Parathyroid adenoma (tissue), 2 donors: Measurements from ENCODE around the gene CTSA.

Experiments
- H2AFZ ChIP-seq: fragments of 300-600 bp; sonication (generic); one replicate; pipeline ENCODE4 v1.7.0; 2017; ENCODE audit warnings: antibody characterized with exemption, mild to moderate bottlenecking
- H3K27ac ChIP-seq: fragments of 300-600 bp; sonication (generic); one replicate; pipeline ENCODE4 v1.7.0; 2017
- H3K27me3 ChIP-seq: fragments of 300-600 bp; sonication (generic); one replicate; pipeline ENCODE4 v1.7.0; 2017; ENCODE audit warnings: low read length; ENCODE audit not compliant: control insufficient read depth, insufficient read depth
- H3K36me3 ChIP-seq: fragments of 300-600 bp; sonication (generic); one replicate; pipeline ENCODE4 v1.7.0; 2017; ENCODE audit warnings: low read length; ENCODE audit not compliant: control insufficient read depth, insufficient read depth
- H3K4me1 ChIP-seq: fragments of 300-600 bp; sonication (generic); one replicate; pipeline ENCODE4 v1.7.0; 2017; ENCODE audit warnings: control low read depth
- H3K4me2 ChIP-seq: fragments of 300-600 bp; sonication (generic); one replicate; pipeline ENCODE4 v1.7.0; 2017; ENCODE audit warnings: low read length
- H3K4me3 ChIP-seq: fragments of 300-600 bp; sonication (generic); one replicate; pipeline ENCODE4 v1.7.0; 2017; ENCODE audit warnings: low read depth, low read length
- H3K79me2 ChIP-seq: fragments of 300-600 bp; sonication (generic); one replicate; pipeline ENCODE4 v1.7.0; 2017; ENCODE audit warnings: control low read depth
- H3K9ac ChIP-seq: fragments of 300-600 bp; sonication (generic); one replicate; pipeline ENCODE4 v1.7.0; 2017; ENCODE audit warnings: mild to moderate bottlenecking
- H3K9me3 ChIP-seq: fragments of 300-600 bp; sonication (generic); one replicate; pipeline ENCODE4 v1.7.0; 2017; ENCODE audit warnings: low read length; ENCODE audit not compliant: control insufficient read depth
- CTCF ChIP-seq: fragments of 300-600 bp; sonication (generic); IDR thresholded peaks from one replicate; pipeline ENCODE4 v1.7.0; 2017; ENCODE audit warnings: antibody characterized with exemption, mild to moderate bottlenecking
- donor health status: primary hyperparathyroidism.

The CTSA gene

GRCh38 chr20:45947110-45947866, 56.2 kb downstream of the CTSA start:
- no peaks in the 10 kb centered on the region for H3K79me2 ChIP-seq
- H3K9ac ChIP-seq, result no peak overlapping the region
- H3K4me3 ChIP-seq, result no peak overlapping the region
- H2AFZ ChIP-seq, result no peak overlapping the region
- no peaks in the 10 kb centered on the region for H3K4me1 ChIP-seq
- H3K27ac ChIP-seq, result no peak overlapping the region
- H3K9me3 ChIP-seq, result no peaks in the 10 kb centered on the region
- no peak for TF ChIP-seq CTCF
- H3K27me3 ChIP-seq, result no peaks in the 10 kb centered on the region
- no peaks in the 10 kb centered on the region for H3K36me3 ChIP-seq
- no peak overlapping the region for H3K4me2 ChIP-seq

GRCh38 chr20:45948261-45948733, 57.2 kb downstream of the CTSA start:
- H3K79me2 ChIP-seq, result no peaks in the 10 kb centered on the region
- H3K27ac ChIP-seq, result peak overlapping the region; percentile 4
- no peaks in the 10 kb centered on the region for H3K4me1 ChIP-seq
- H3K4me2 ChIP-seq, result no peak overlapping the region
- no peak overlapping the region for H3K9ac ChIP-seq
- no peaks in the 10 kb centered on the region for H3K36me3 ChIP-seq
- no peak for TF ChIP-seq CTCF
- H3K27me3 ChIP-seq, result no peaks in the 10 kb centered on the region
- no peak overlapping the region for H3K4me3 ChIP-seq
- H3K9me3 ChIP-seq, result no peaks in the 10 kb centered on the region
- H2AFZ ChIP-seq, result no peak overlapping the region
